AG04449 (cell line): ENCODE data around the gene CAMTA1.

Experiments used
- CTCF ChIA-PET: fragments of 350-600 bp; formaldehyde crosslinking; extraction: SDS; loops from one replicate; lab custom pipeline; 2021; ENCODE audit warnings: antibody characterized with exemption; lab: Yijun Ruan, JAX
- POLR2A ChIA-PET: fragments of 400-600, 350-600 bp; formaldehyde crosslinking; extraction: SDS; loops from one replicate; lab custom pipeline; 2020; ENCODE audit warnings: antibody characterized with exemption, inconsistent platforms; lab: Yijun Ruan, JAX
- DNase-seq: peaks from one replicate; pipeline ENCODE4 v3.0.0-alpha.2; 2010; ENCODE audit warnings: low read depth, low spot score
- H3K4me3 ChIP-seq: 2 replicates; pipeline ENCODE4 v1.5.1; 2011; ENCODE audit warnings: low read depth, mild to moderate bottlenecking, control low read depth, low read length
- TF ChIP-seq, protein P1 (sequence below): IDR thresholded peaks from one replicate; pipeline ENCODE4 v1.5.1; 2011; ENCODE audit warnings: mild to moderate bottlenecking, moderate library complexity, low read length, control low read depth, inconsistent platforms; ENCODE audit not compliant: insufficient read depth; ENCODE audit errors: missing control alignments

Gene CAMTA1

DNA sequence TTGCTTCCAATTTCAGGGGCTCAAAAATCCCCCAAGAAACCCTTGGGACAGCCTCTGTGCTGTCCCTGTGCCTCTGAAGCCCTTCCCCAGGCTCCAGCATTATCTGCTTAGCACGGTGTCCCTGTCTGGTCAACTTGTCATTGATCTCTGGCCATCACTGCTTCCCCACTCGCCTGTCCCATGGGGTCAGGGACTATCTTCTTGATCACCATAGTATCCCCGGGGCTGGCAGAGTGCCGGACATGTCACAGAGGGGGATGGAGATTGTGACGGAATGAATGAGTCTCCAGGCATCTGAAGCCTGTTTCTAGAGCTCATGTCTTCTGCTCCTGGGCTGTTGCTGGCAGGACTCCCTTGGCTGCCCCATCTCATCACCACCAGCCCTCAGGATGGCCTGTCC, 886.4 kb downstream of the CAMTA1 start:
- TF ChIP-seq, protein P1, sequence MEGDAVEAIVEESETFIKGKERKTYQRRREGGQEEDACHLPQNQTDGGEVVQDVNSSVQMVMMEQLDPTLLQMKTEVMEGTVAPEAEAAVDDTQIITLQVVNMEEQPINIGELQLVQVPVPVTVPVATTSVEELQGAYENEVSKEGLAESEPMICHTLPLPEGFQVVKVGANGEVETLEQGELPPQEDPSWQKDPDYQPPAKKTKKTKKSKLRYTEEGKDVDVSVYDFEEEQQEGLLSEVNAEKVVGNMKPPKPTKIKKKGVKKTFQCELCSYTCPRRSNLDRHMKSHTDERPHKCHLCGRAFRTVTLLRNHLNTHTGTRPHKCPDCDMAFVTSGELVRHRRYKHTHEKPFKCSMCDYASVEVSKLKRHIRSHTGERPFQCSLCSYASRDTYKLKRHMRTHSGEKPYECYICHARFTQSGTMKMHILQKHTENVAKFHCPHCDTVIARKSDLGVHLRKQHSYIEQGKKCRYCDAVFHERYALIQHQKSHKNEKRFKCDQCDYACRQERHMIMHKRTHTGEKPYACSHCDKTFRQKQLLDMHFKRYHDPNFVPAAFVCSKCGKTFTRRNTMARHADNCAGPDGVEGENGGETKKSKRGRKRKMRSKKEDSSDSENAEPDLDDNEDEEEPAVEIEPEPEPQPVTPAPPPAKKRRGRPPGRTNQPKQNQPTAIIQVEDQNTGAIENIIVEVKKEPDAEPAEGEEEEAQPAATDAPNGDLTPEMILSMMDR, result no peak
- CTCF ChIA-PET, result interaction anchor here (6.1 to 24.8 kb wide), 2 partner anchors 79 to 231 kb away, joined by 108 to 1214 read pairs; no protein-coding TSS in a partner anchor

DNA sequence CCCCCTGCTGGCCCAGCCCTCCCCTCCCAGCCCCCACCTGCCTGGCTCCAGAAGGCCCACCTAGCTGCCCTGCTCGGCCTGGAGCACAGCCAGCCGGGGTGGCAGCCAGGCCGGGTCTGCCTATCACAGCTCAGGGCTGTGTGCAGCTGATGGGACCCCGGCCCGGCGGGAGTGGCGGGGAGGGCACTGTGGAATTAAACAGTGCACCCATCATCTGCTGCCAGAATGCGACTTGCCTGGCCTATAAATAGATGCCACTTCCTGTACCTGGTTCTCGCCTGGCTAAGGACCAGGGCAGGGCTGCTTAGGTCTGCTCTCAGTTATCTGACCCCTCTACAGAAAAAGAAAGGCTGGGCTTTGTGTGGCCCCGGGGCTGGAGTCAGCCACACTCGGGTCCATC, 887.6 kb downstream of the CAMTA1 start:
- TF ChIP-seq, protein P1, result no peak
- no peak for DNase-seq
- no peak overlapping the region for H3K4me3 ChIP-seq
- CTCF ChIA-PET, result interaction anchor here (1.0 to 24.8 kb wide), 2 partner anchors 77 to 229 kb away, joined by 3 to 1214 read pairs; no protein-coding TSS in a partner anchor
- POLR2A ChIA-PET, result no interaction called here

More for the DNA sequence above, 886.4 kb downstream of the CAMTA1 start:
- DNase-seq, result no peak
- POLR2A ChIA-PET, result no interaction called here
- H3K4me3 ChIP-seq, result no peak overlapping the region

DNA sequence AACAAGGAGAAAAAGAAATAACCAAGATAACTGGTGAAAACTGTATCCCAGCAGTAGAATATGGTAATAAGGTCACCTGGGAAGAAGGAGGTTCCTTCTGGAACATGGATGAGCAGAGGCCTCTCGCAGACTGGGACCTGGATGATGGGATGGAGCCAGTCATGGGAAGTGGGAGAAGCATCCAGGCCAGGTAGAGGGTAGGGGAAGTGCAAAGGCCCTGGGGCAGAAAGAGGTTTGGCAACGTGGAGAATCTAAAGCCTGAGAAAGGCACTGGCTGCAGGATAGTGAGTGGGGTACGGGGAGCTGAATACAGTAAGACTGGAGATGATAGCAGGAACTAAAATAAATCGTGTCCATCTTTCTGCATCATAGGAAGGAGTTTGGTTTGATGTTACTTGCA, 889.7 kb downstream of the CAMTA1 start:
- POLR2A ChIA-PET, result no interaction called here
- TF ChIP-seq, protein P1, result no peak
- CTCF ChIA-PET, result interaction anchor here (11.4 to 24.8 kb wide), 2 partner anchors 9 to 75 kb away, joined by 205 to 1214 read pairs; no protein-coding TSS in a partner anchor
- DNase-seq, result no peak
- H3K4me3 ChIP-seq, result no peak overlapping the region

DNA sequence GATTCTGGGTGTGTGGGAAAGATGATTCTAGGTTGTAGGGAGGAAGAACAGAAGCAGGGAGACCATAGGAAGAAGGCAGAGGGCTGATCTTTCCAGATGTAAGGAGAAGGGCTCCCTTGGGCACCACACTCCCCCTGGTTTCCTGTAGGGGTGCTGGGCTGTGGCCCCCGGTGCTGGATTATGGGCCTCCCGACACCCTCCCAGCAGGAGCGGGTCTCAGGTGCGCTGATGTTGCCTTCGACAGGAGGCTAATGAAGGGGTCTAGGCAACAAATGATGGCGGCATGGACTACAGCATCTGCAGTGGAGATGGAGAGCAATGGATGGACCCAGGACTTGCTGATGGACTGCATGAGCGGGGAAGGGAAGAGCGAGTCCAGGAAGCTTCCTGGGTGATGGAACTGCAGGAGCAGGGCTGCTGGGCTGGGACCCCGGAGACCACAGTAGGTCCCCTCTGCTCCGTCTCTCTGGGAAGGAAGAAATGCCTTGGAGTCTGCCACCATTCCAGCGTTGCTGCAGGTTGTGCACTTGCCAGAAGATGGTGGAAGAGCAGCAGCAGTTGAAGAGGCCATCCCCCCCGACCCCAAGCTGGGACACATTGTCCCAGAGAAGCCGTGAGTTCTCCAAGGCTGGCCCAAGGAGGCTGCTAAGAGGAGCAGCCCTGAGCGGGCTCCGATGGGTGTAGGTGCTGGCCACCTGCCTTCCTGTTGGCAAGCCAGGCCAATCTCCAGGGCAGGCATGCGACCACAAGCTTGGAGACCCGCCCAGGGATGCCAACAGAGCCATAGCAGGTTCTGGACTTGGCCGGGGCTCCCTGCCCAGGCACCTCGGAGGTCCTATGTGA, 890.4 kb downstream of the CAMTA1 start:
- TF ChIP-seq, protein P1, result no peak
- ChIA-PET POLR2A (no interaction called here), CTCF (interaction anchor here (1.4 to 24.8 kb wide), 3 partner anchors 10 to 81 kb away, joined by 4 to 1214 read pairs (median 205); no protein-coding TSS in a partner anchor)
- no peak for DNase-seq
- H3K4me3 ChIP-seq, result no peak overlapping the region

DNA sequence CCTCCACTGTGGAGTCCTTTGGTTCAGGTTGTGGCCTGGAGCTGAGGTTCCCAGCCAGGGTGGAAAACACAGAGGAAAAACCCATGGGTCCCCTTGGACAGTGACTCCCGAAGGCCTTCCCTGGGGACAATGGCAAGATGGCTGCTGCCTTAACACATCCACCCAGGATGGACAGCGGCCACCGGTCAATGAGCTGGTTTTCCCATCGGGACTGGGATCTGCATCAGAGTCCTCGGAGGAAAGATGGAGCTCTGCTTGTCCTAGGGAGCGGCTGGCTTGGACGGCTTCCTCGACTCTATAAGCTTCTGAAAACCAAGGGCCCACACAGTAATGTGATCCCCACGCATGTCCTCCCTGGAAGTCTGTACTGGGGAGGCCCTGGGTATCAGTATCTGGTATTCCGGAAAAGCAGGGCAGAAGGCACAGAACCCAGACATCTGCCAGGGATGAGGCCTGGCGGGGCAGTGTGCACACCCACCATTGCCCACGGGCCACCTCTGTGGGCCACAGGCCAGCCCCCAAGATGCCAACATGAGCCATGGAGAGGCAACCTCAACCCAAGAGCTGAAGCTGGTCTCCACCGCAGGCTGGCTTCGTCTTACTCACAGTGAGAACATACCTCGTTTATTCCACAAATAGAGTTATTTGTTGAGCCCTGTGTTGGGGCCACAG, 891.2 kb downstream of the CAMTA1 start:
- TF ChIP-seq, protein P1, result no peak
- ChIA-PET POLR2A (no interaction called here), CTCF (interaction anchor here (1.4 to 24.8 kb wide), 3 partner anchors 11 to 81 kb away, joined by 4 to 1214 read pairs (median 205); no protein-coding TSS in a partner anchor)
- DNase-seq, result no peak
- no peak overlapping the region for H3K4me3 ChIP-seq
